Renal cortex interstitium (tissue), 11 donors: ENCODE data around the gene RNF144A. TPM values are rescaled to one million over a fixed set of nuclear protein-coding genes. Genes with fewer than 3 reads are reported as not detected.
"Not testable (repeated sequence)": the region's sequence is repeated elsewhere in the genome, so short reads cannot be mapped to it uniquely, and the experiment has no call there.

ENCODE experiments used
- DNase-seq, 11 donors: peaks; one replicate each; pipeline ENCODE4 v3.0.0-alpha.2; 2013; ENCODE audit warnings: low read depth in 9 of 11, low spot score in 4 of 11; ENCODE audit errors: extremely low read depth in 1 of 11
- polyA plus RNA-seq, 3 donors: library from polyadenylated mRNA; unstranded; fragments of 120-200 nt; gene quantifications; one replicate each; pipeline ENCODE4 v1.2.1, GENCODE V29; 2013; ENCODE audit not compliant: insufficient read length in 3 of 3

RNF144A gene
- polyA plus RNA-seq, 3 donors = 56.8 to 59.5 (median 58.9) TPM

- DNase-seq = no peak
Measured at GRCh38 chr2:6893876-6894482, 23.2 kb upstream of the RNF144A start.

DNA sequence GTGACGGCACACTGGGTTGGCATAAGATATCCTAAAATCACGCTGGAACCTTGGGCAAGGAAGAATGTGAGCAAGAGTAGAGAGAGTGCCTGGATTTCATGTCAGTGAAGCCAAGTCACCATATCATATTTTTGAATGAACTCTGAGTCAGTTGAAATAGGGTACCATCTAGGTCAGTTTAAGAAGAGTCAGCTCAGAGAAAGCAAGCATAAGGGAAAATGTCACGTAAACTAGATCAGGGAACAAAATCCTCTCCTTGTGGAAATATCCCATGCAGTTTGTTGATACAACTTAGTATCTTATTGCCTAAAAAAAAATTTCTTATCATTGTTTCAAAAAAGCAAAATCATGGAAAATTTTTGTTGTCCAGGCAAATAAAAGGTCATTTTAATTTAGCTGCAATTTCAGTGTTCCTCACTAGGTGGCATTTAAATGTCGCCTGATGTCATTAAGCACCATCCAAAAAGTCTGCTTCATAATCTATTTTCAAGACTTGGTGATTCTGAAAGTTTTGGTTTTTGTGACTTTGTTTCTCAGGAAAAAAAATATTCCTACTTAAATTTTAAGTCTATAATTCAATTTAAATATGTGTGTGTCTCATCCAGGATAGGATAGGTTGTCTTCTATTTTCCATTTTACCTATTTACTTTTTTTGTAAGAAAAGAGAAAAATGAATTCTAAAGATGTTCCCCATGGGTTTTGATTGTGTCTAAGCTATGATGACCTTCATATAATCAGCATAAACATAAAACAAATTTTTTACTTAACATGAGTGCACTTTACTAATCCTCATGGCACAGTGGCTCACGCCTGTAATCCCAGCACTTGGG lies 20.1 kb upstream of the RNF144A start:
- DNase-seq = no peak

GRCh38 chr2:6902581-6902980 lies 14.6 kb upstream of the RNF144A start:
- DNase-seq = not testable (repeated sequence)

GRCh38 chr2:6905668-6906067 lies 11.5 kb upstream of the RNF144A start:
- no peak for DNase-seq

- DNase-seq = no peak
Measured at GRCh38 chr2:6906165-6906741, 11.0 kb upstream of the RNF144A start.

GRCh38 chr2:6908291-6908690 lies 8.9 kb upstream of the RNF144A start:
- no peak for DNase-seq

- no peak for DNase-seq
Measured at GRCh38 chr2:6909431-6910385, 7.5 kb upstream of the RNF144A start.

DNA sequence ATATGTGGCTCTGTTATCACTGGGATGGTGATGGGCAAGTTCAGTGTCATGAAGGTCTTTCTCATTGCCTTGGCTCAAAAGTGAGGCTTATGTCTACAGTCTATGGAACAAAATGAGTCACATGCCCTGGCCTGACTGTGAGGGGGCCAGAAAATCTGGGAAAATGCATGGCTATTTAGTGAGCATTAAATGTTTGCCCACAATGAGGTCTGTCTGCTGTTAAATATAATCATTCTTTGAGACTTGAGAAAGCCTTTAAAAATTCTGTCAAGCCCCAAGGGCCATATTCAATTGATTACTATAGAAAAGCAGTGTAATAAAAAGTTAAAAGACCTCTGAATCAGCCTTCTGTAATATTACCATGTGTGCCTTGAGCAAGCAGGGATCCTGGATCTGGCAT lies 5.5 kb upstream of the RNF144A start:
- DNase-seq = no peak

- no peak for DNase-seq
Measured at GRCh38 chr2:6913415-6914157, 3.6 kb upstream of the RNF144A start.

GRCh38 chr2:6914828-6915227 lies 2.4 kb upstream of the RNF144A start:
- no peak for DNase-seq

- no peak for DNase-seq
Measured at GRCh38 chr2:6915399-6915798, 1.8 kb upstream of the RNF144A start.

DNA sequence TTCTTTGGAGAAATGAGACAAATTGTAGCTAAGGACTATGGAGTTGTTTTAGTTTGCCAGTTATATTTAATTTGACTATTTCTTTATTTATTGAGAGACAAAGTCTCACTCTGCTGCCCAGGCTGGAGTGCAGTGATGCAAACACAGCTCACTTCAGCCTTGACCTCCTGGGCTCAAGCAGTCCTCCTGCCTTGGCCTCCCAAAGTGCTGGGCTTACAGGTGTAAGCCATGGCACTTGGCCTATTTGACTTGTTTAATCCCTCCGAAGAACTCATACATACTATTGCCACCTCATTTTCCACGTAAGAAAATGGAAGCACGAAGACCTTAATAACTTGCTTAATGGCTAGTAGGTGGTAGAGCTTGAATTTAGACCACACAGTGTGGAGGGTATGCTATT lies 988 bp upstream of the RNF144A start:
- no peak for DNase-seq

DNA sequence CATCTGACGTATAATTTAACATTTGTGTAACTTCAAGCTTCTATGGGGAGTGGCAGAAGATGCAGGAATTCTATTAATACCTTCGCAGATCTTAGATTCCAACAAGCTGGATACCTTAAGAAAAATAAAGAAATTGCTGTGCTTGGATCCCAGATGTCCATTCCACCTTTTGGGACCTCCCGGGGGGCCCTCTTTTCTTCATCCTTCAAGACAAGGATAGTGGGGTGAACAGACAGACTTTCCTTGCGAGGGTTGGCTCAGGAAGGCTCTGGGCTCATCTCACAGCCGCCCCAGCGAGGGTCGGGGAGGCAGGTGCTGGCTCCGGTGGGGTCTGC lies 509 bp upstream of the RNF144A start:
- DNase-seq = no peak

- no peak for DNase-seq
Measured at GRCh38 chr2:6917761-6918421, 679 bp downstream of the RNF144A start.

DNA sequence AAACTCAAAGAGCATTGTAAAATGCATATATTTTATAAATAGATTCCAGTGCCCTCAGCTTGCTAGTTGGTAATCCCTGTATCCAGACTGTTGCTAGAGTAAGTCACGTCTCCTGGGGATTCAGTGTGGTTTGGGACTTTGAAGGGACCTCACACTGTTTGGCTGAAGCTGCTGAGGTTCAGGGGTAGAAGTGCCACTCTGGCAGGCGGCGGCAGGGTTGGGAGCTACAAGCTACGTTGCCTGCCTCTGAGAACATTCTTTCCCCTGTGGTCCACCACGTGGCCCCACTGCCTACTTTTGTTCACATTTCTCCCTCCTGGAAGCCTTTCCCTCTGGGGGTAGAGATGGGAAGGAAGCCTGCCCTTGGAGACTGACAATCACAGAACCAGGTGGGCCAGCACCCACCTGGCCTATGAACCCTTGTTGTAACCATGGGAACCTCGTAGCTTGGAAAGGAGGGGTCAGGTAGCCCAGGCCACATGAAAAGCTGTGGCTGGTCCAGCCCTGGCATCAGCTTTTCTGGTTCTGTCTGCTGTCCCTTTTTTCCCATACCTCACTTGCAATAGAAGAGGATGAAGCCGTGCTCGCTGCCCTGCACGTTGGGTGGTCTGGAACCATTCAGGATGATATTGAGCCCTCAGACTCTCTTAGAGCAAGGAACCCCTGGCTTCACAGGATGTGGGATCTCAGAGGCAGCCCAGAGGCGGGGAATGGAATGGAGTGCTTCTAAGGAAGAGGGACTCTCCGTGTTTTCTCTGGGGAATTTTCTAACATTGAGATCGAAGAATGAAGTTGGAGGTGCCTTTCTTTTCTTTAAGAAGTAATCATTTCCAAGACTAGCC lies 2.9 kb downstream of the RNF144A start:
- no peak for DNase-seq

DNA sequence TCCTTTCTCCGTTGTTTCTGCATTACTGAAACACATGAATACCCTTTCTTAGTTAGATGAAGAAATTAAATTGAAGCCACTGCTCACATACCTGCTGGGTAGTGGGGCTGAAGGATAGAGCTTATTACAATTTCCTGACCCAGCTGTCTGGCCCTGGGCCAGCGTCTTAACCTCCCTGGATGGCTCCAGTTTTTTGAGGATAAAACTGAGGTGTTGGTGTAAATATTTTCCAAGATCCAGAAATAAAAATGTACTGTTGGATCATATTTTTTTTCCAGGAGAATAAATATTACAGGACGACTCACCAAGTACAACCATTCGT lies 3.5 kb downstream of the RNF144A start:
- no peak for DNase-seq

DNA sequence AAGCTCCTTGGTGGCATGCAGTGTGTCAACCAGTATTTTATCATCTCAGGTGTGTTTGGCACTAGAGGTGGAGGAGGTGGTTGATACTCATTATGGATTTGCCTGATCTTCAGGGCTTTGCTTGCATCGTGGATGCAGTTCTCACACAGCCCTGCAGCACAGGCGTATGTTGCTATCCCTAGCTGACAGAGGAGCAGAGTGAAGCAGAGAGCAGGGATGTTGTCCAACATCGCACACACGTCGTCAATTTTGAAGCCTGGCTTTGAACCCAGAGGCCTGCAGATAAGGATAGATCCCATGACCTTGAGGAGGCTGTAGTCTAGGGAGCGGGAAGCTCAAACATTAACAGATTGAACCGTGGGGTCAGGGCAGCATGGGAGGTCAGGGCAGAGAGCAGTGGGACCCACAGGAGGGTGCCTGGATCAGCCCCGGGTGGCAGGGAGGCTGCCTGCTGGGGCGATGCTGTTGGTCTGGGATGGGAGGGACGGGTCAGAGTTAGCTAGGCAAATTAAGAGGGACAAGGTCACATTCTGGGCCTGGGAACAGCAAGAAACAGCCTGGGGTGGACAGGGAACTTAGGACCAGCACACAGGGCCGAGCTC lies 4.2 kb downstream of the RNF144A start:
- DNase-seq = no peak
